NK-92 treated with Interleukin-12 subunit alpha and Interleukin-12 subunit beta, amount 100 ng/mL, for 24 hours (cell line): ENCODE results near the gene ABCB6.

Experiments used
- DNase-seq: peaks from one replicate; lab custom pipeline; 2025; lab: John Stamatoyannopoulos, UW

Gene ABCB6

GRCh38 chr2:219245148-219245898 is 26.6 kb upstream of the ABCB6 start, which contains the start of the genes GLB1L and STK16:
Gene GLB1L (minus strand): TSS chr2:219245444. CDS start chr2:219243573, 1,871 bp downstream.
Gene STK16 (plus strand): TSS chr2:219245479. CDS start chr2:219246000, 521 bp downstream.
- peak; percentile 86 for DNase-seq

DNA sequence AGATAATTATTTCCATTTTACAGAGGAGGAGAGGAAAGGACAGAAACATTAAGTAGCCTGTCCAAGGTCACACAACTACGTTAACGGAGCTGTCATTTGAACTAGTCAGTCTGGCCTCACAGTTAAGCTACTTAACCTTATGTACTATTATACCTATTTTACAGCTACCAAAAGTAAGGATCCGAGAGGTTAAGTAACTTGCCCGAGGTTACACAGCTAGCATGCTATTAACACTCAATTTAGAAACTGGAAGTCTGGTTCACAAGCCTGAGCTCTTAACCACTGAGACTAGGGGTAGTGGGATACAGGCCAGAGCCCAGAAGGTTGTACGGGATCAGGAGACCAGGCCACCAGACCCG is 26.0 kb upstream of the ABCB6 start:
- no peak for DNase-seq

GRCh38 chr2:219243291-219243761 is 24.6 kb upstream of the ABCB6 start:
- no peak for DNase-seq

GRCh38 chr2:219234331-219234730 is 15.6 kb upstream of the ABCB6 start:
- DNase-seq, result no peak

DNA sequence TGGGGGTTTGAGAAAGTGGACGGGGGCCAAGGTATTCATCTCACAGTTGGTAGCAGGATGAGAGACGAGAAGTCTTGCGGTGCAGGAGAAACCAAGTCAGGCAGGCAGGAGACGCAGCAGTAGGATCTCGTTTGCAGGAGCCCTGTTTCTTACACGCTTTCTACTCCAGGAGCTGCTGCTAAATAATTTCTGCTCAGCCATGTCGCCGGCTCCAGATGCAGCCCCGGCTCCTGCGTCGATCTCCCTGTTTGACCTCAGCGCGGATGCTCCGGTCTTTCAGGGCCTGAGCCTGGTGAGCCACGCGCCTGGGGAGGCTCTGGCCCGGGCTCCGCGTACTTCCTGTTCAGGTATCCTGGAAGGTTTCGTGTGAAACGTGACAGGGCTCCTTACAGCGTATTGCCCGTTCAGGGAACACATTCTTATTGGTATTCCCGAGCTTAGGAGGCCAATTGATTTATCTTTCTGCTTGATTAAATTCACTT is 11.3 kb upstream of the ABCB6 start:
- DNase-seq, result no peak

DNA sequence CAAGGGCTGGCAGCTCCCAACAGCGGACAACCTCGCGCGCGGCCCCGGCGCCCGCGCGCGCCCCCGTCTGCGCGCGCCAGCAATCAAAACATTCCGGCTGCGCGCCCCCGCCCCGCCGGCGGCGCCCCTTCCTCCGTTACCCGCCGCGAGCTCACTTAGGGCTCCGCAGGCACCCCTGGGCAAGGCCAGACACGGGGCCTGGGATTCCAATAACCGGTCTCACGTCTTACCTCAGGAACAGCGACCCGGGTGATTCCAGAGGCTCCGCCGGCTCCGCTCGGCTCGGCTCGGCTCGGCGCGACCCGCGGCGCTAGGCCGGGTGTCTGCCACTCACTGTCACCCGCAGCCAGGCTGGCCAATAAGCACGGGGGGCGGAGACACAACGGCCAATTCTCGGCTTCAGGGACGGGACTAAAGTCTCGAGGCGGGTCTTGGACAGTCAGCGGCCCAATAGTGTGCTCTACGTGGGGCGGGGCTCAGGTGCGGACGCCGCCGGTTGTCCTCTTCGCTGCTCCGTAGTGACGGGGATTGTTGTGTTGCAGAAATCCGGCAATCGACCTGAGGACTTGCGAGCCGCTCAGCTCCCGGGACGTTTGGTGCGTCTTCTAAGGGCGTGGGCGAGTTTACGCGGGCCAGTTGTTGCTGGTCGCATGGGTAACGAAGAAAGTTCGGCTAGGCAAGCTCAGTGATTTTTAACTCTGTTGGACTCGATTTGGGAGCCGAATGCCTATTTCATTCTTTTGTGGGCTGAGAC is 10.7 kb upstream of the ABCB6 start, which contains the start of the genes ANKZF1 and ATG9A:
TSS of gene ANKZF1 (plus strand) at position 502 of the 754 bp plus-strand sequence. CDS start 452 bp downstream, outside the sequence.
TSS of gene ATG9A (minus strand) at position 332 of the 754 bp plus-strand sequence. CDS start 1,612 bp downstream, outside the sequence.
- peak; percentile 98 for DNase-seq

GRCh38 chr2:219228911-219229304 is 10.2 kb upstream of the ABCB6 start:
- DNase-seq, result no peak

- no peak for DNase-seq
Measured at GRCh38 chr2:219228041-219228910, 9.5 kb upstream of the ABCB6 start.

DNA sequence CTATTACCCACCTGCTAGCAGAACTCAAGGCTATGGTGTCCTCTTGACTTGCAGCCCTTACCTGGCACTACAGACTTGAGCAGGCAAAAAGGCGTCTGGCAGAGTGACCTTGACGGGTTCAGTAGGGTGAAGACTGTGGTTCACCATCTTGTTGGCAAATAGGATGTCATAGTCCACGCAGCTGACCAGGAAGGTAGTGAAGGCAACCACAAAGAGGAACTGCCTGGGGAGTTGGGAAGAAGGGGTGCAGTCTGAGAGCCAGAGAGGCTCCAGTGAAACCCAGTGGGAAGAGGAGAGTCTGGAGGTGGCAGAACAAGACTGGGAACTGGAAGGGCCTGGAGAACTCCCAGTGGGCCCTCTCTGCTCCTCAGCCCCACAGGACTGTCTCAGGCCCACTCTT is 6.6 kb upstream of the ABCB6 start:
- DNase-seq, result no peak

GRCh38 chr2:219223831-219224610 is 5.3 kb upstream of the ABCB6 start:
- no peak for DNase-seq

GRCh38 chr2:219221957-219222518 is 3.3 kb upstream of the ABCB6 start:
- no peak for DNase-seq

- no peak for DNase-seq
Measured at GRCh38 chr2:219220652-219221402, 2.1 kb upstream of the ABCB6 start.

DNA sequence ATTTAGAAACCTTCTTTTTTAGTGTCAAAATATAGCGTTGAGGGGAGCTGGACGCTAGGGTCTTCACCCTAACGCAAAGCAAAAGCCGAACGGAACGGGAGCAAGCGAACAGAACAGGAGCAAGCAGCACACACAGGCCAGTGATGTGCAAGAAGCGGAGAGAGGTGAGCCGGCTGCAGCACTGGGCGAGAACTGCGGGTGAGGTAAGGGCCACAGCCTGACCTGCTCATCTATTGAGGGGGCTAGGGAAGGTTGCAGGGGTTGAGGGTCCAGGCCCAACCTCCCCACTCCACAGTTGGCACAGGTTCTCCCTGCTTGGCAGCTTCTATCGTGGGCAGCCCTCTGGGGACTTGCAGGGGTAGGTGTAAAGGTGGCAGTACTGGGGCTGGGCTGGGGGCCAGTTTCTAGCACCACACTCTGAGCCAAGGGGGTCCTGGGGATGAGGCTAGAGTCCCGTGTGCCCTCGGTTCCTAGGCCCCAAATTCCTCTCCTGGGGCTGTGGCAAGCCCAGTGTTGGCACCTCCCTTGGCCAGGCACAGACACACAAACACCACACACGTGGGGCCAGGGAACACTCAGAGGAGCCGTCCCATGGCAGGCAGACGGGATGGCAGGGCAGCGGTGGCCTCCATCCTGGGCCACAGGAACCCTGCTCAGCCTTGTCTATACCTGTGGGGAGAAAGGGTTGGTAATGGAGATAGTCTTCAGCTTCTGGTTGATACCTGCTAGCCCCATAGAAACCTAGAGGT is 1.2 kb upstream of the ABCB6 start:
- DNase-seq, result no peak

- no peak for DNase-seq
Measured at GRCh38 chr2:219218217-219218731, 484 bp downstream of the ABCB6 start.

DNA sequence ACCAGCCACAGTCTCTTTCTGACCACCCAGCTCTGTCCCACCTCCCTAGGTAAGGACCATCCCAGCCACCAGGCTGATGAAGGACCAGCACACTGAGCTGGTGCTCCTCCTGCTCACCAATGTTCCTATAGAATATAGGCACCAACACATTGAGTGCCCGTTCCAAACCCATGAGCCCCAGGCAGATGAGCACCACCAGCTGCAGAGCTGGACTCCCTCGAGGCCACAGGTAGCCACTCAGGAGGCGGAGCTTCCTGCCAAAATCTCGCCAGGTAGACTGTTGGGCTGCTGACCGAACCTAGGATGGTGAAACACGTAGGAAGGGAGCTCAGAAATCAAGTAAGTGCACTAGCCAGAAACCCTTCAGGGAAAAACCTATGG is 2.2 kb downstream of the ABCB6 start:
- DNase-seq, result no peak

GRCh38 chr2:219215871-219216534 is 2.8 kb downstream of the ABCB6 start:
- no peak for DNase-seq

DNA sequence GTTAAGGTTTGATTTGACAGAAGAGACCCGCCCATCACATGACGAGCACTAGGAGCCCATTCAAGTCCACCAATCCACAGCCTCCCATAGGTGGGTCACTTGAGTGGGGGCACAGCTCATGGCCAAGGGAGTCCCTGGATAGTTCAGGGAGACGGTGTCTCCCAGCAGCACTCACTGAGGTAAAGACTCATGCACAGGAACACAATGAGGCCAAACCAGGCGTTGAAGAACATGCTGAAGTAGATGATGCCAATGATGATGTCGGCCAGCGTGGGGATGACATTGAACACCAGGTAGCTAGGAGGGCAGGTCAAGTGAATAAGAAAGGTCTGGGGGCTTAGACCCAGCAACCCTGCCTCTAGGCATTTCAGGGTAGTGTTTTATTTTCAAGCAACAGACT is 4.0 kb downstream of the ABCB6 start:
- no peak for DNase-seq

GRCh38 chr2:219214141-219214540 is 4.6 kb downstream of the ABCB6 start:
- no peak for DNase-seq
